Hematopoietic multipotent progenitor cell treated with erythropoietin and hydrocortisone succinate and interleukin-3 and kit ligand, for 4 days (in vitro differentiated cells): ENCODE measurements around the gene C9orf78.

Source experiments
- DNase-seq: peaks from one replicate; pipeline ENCODE4 v3.0.0-alpha.2; 2015

The C9orf78 gene

DNA sequence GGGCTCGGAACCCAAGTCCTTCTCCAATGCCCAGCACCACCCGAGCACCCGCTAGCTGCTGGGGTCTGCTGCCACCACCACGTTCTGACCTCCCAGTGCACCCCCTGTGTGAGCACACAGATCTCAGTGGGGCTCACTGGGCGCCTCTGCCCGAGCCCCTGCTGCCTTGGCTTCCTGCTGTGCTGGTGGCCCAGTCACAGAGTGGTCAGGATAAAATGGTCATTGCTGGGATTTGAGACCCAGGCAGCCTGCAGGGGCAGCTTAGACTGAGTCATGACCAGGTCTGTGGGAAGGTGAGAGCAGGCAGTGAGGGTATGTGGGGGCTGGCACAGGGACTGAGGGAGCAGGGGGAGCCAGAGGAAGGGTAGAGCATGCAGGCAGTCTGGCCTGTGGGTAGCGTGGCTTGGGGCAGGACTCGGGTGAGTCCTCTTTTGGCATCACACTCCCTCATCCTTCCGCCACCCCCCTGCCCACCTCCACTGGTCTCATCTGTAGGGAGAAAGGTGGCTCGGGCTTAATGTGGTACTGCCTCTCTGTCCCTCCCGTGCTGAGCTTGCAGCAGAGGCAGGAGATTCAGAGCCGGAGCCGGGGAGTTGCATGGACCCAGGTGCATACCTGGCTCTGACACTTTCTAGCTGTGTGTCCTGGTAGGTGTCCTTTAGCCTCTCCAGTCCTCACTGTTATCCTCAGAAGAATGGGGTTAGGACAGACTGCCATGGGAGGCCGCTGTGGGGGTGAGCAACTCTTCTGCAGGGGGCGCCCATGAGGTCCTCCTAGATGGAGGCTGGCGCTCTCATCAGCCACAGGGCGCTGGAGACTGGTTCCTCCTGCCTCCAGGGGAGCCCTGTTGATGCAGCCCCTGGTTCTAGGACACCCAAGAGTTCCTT is 32.3 kb upstream of the C9orf78 start:
- DNase-seq, result peak; percentile 57

DNA sequence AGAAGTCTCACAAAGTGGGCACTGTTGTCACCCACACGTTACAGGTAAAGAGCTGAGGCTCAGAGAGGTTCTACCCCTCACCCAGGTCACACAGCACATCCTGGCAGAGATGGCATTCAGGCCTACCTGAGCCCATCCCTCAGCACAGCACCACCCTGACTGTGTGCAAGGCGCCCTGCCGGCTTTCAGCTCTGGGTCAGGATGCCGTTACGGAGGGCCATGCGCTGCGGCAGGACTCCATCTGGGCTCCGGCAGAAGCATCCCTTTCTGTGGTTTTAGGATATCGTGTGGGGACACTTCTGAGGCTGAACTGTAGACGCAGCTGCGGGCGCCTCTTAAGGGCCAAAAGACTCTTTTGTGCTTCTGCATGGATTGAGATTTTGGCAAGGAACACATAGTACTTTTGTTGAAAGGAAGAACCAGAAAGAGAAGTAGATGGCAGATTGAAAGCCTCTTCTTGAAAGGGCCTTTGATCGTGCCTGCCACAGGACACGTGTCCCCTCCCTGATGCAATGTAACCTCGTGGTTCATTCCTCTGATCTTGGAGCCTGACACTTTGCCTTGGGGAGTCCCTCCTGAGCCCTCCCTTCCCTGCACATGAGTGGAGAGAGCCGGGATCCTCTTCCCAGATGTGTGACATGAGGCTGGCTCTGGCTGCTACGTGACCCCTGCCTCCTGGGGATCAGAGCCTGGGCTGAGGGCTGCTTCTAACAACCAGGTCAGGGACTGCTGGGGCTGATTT is 31.5 kb upstream of the C9orf78 start:
- peak; percentile 57 for DNase-seq

DNA sequence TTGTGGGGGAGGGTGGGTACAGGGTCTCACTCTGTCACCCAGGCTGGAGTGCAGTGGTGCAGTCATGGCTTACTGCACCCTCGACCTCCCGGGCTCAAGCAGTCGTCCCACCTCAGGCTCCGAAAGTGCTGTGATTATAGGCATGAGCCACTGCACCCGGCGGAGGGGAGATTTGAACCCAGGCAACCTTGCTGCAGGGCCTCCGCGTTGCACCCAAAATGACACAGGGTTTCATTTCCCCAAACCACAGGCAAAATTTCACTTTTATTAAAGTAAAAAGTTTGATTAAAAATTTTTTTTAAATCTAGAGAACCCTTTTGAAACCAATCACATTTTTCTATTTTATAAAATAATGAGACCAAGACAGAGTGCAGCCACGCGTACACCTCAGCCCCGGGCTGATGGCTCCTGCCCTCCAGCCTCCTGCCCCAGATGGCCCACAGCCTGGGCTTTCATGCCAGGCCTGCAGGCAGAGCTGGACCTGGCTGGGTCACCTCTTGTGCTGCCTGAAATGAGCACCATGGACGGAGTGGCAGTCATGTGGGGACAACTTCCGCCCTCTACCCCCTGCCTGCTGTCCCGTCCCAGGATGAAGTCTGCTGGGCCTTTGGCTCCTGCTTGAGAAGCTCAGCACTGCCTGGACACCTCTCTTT is 30.7 kb upstream of the C9orf78 start:
- no peak for DNase-seq

DNA sequence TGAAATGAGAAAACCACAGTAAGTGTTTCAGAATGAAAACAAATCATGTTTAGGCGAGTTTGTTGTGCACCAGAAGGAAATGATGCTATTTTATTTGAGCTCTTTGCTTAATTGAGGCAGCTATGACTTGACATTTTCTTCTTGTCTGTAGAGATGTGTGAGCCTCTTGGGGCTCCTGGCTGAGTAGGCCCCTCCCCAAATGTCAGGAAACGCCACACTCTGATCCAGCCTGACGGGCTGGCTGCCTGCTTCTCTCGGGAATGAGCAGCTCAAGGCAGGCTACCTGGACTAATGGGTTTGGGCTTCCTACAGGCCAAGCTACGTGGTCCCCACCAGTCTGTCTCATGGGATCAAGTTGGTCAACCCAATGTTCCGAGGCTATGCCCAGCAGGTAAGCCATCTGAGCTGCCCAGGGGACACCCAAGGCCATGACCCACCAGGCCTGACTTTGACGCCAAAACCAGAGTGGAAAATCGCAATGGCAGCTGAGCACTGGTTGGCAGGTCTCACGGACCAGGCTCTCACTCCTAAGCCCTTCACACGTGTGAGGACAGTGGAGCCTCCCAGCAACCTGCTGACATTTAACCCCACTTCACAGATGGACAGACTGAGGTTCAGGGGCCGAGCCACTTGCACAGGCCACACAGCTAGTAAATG is 30.0 kb upstream of the C9orf78 start:
- DNase-seq, result peak; percentile 33

DNA sequence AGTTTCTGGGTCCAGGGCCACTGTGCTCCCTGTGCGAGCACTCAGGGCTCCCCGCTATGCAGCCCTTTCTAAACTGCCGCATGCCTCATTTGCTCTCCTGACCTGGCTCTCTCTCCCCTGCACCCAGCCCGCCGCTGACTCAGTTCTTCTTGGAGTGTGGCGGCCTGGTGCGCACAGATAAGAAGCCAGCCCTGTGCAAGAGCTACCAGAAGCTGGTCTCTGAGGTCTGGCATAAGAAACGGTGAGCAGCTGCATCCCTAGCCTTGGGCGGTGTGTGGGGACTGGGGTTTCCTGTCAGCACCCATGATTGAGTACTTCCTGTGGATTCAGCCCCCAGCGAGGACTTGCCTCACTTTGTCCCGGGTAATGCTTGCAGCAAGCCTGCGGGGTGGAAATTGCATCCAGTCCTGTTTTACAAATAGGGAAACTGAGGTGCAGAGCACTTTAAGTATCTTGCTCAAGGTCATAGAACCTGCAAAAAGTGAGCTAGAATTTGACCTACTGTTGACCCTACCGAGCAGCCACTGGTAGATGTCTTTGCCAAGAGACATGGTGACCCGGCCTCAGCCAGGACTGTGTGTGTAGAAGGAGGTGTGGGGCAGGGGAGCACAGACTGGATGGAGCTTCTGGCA is 28.1 kb upstream of the C9orf78 start:
- DNase-seq, result peak; percentile 100

DNA sequence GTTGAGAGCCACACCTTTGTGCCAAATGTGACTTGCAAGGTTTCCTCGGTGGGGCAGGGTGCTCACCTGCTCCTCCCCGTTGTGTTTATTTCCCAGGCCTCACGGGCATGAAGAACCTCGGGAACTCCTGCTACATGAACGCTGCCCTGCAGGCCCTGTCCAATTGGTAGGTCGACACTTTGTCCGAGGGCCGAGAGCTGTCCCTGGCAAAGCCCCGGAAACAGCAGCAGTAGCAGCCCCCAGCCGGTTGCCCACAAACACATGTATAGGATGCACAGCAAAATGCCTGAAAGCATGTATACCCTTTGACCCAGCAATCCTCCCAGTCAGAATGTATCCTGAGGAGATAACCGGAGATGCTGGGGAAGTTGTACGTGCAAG is 26.4 kb upstream of the C9orf78 start:
- no peak for DNase-seq

DNA sequence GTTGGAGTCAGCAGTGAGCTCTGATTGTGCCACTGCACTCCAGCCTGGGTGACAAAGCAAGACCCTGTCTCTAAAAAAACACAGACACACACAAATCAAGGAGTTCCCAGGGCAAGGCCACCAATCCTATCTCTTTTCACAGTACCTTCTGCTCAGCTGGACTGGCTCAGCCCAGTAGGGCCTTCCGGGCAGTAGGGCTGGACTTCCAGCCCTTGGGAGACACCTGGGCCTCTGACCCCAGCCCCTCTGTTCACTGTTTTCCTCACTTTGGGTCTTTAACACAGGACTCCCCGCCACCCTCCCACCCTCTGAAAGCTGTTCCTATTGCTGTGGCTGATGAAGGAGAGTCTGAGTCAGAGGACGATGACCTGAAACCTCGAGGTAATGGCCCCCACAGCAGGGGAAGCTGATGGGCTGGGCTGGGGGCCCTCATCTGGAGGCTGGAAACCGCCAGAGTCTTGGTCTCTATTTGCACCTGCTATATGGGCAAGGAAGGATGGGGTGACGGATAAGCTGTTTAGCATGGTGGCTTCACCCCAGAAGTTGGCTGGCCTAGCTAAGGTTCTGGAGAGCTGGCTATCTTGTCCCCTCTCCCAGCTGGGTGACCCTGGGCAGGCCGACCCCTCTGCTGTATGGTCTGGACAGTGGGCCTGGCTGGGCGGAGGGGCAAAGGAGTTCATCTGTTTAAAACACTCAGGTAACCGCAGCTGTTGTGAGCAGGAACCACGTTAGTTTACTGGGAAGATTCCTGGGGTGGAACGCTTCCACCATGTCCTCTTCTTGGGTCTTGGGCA is 25.8 kb upstream of the C9orf78 start:
- DNase-seq, result peak; percentile 48

DNA sequence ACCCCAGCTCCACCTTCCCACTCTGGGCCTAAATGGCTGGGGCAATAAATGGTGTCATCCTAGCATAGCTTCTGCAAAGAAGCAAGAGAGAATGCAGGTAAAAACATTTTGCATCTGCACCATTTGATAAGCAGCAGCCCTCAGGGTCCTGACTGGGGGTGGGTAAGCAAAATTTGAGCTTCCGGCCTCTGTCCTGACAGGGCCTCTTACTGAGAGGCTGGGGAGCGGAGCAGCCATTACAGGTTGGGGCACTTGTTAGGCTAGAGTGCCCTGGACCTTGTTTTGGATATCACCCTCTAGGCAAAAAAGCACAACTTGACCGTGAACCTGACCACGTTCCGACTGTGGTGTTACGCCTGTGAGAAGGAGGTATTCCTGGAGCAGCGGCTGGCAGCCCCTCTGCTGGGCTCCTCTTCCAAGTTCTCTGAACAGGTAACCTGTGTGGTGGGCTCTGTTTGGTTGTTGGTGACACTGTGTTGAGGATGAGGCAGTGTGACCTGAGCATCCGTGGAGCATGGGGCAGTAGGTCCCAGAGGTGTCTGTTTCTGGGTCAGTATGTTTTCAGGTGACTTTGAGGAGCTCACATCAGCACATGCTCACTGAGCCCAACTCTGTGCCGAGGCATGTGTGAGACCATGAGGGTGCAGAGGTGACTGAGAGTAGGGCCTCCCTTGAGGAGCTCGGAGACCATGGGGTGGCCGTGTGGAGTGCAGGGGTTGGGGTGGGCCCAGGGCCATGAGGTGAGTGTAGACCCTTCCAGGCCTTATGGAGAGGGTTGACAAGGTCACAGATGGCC is 23.3 kb upstream of the C9orf78 start:
- no peak for DNase-seq

DNA sequence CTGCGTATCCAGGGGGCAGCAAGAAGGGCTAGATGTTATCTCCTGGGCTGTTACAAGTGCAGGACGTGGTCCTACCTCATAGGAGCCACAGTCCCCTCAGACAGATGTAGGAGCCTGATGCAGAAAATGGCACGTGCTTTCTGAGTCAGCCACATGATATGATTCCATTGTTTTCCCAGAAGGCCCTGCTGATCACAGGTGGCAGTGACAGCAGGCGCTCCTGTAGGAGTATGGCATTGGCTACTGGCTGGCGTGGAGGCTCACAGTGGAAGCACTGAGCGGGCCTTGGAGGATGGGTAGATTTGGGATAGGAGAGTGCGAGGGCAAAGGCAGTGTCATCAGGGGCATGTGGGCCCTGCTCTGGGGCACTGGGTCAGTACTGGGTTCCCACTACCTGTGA is 22.1 kb upstream of the C9orf78 start:
- DNase-seq, result peak; percentile 46

DNA sequence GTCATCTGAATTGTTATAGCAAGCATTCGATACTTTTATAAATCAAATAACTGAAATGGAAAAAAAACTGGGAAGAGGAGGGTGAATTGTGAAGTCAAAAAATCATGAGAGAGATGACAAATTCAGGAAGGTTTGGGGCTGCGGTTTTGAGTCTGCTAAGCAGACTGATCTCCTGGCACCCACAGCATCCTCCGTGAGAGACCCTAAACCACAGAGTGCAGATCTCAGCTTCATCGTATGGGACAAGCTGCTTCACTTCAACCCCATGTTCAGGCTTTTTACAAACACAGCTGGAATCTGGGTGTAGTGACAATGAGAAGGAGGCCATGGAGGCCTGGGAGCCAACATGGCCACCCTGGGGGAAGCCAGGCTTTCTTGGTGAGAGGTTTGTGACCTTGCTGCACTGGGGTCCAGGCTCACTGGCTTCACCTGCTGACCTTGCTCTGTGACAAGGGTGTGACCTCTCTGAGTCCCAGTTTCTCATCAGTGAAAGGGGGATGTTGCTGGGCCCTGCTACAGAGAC is 19.6 kb upstream of the C9orf78 start:
- DNase-seq, result peak; percentile 42

DNA sequence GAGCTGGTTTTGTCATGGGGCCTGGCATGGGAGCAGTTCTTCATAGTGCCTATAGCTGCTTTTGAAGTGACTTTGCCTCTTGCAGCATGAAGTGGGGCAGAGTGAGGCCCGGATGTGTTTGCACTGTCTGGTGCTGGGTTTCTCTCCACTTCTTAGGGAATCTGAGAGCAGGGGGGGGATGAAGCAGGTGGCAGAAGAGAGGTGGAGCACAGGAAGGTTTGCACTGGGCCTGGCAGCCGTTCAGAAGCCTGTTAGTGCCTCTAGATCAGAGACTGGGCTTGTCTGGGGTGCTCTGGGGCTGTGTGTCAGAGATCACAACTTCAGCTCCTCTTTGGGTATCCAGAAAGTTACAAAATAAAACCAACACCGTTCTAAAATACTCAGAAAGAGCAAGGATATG is 18.5 kb upstream of the C9orf78 start:
- DNase-seq, result no peak

DNA sequence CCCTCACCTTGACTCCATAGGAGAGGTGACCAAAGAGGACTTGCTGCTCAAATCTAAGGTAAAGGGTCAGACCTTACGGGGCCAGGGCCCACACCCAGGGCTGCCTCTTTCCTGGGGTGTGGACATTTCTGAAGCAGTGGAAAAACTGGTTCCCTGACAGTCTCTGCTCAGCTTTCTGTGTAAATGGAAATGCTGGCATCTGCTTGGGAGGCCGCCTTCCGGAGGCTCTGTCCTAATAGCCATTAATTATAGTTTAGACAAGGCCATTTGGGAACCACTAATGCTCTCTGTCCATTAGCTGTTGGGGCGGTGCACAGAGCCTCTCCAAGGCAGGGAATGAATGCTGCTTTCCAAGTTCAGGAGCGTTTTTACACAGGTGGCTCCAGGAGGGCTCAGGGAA is 17.5 kb upstream of the C9orf78 start:
- no peak for DNase-seq

DNA sequence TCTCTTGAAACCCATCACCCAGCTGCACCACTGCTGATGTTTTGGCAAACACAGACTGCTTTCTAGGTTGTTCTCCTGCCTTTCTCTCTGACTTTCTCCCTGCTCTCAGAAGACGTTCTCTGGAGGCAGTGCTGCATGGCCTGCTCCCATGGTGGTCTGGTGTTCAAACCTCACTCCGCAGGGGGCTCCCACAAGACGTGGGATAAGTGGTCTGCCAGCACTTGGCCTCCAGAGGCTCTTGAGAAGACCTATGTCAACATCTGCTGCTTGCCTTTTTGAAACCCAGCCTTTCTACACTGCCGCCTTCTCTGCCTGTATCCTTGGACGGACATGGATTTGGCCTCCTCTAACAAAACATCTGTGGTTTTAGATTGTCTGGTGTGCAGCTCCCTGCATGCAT is 16.7 kb upstream of the C9orf78 start:
- DNase-seq, result no peak

DNA sequence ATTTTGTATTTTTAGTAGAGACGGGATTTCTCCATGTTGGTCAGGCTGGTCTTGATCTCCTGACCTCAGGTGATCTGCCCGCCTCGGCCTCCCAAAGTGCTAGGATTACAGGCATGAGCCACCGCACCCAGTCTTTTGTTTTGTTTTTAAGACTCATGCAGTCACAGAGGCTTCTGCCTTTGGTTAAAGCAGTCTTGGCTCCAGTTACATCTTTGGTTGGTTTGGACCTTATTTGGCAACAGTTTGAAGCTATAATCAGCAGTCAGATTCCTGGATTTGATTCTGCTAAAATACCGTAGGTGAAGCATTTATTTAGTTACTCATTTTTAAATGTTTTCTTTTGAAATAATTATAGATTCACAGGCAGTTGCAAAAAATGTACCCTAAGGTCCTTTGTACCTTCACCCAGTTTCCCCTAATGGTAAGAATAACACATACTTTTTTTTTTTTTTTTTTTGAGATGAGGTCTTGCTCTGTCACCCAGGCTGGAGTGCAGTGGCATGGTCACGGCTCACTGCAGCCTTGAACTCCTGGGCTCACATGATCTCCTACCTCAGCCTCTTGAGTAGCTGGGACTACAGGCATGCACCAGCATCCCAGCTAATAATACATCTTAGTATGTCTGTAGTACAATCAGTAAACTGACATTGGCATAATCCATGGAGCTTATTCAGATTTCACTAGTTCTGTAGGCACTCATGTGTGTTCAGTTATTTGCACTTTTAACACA is 15.9 kb upstream of the C9orf78 start:
- no peak for DNase-seq

DNA sequence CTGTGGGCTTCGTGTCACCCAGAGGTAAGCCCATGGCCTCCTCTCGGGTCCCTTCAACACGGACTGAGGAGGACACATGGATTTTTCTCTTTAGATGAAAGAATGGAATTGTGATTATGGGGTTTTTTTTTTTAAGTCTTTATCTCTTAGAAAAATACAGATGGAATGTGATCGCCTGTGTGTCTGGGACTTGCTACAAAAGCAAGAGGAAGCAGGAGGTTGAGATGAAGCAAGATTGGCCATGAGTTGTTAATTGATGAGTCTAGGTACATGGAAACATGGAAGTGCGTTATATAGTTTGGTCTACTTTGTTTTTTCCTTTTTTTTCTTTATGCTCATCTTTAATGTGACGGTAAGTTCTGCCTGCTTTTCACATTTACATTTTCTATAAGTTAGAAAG is 14.8 kb upstream of the C9orf78 start:
- DNase-seq, result no peak

DNA sequence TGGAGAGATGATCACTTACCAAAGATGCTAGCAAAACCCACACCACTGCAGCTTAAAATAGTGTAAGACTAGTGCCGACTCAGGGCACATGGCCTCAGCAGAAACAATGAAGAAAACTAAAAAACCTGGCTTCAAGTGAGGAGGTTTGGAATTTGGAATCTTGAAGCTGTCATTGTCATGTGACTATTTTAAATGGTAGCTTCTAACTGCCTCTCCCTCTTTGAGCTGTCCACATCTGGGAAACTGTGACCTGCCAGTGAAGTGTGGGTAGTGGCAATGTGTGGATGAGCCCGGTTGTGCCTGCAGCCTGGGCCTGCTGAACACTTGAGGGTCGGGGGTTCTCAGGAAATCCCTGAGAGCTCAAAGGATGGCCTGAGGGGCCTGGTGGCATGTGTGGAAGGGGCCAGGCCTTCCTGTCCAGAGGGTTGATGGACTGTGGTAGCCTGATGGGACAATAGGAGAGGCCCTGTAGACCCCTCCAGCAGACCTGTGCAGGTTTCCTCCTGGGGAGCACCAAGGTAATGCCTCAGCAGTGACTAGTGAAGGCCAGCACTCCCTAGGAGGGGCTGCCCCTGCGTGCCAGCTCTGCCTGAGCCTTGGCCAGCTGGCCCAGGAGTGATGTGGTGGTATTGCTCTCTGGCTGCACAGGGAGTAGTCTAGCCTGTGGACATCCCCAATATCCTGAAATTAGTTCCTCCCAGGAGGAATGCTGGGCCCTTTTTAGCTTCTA is 13.8 kb upstream of the C9orf78 start:
- DNase-seq, result no peak

DNA sequence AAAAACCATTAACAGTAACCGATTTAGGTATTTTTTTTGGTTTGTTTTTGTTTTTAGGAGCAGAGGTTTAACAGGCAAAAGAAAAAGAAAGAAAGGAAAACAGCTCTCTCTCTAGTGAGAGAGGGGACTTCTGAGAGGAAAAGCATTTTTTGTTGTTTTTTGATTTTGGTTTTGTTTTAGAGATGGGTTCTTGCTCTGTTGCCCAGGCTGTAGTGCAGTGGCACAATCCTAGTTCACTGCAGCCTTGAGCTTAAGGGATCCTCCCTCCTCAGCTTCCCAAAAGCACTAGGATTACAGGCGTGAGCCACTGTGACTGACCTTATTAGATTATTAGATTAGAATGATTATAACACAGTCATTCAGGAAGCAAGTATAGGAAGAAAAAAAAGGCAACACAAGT is 10.3 kb upstream of the C9orf78 start:
- no peak for DNase-seq

DNA sequence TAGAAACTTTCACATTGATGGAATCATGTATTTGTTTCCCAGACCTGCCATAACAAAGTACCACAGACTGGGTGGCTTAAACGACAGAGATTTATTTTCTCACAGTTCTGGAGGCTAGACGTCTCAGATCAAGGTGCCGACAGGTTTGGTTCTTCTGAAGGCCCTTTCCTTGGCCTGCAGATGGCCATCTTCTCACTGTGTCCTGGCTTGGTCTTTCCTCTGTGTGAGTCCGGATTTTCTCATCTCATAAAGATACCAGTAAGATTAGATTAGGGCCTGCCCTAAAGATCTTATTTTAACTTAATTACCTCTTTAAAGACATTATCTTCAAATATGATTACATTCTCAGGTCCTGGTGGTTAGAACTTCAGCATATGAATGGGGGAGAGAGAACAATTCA is 6.0 kb upstream of the C9orf78 start:
- DNase-seq, result peak; percentile 20

DNA sequence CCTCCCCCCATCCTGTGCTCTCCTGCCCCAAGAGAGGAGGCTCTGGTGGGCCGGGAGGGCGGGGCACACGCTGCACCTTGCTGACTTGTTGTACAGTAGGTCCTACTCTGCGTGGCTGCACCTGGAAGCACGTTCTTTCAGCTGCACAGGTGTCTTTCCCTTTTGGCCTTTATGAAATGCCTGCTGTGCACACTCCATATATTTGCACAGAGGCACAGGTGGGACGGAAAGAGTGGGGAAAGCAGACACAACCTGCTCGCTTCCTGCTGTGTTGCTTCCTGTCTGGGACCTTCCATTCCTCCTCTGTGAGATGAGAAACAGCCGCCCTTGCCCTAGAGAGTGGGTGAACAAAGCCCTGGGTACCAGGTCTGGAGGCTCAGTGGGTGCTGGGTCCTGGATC is 5.0 kb upstream of the C9orf78 start:
- DNase-seq, result no peak
